Left ventricle myocardium inferior (tissue), 1 donor: Measurements from ENCODE around the gene EIF6. TPM values are rescaled to one million over a fixed set of nuclear protein-coding genes. Genes with fewer than 3 reads are reported as not detected.
"Not testable (repeated sequence)": the region's sequence is repeated elsewhere in the genome, so short reads cannot be mapped to it uniquely, and the experiment has no call there.

Source experiments
- DNase-seq: peaks from one replicate; pipeline ENCODE4 v3.0.0-alpha.2; 2020
- H3K27ac ChIP-seq: fragments of 200-600 bp; replicated peaks from 2 replicates; pipeline ENCODE4 v1.8.0; 2021
- H3K27me3 ChIP-seq: fragments of 200-600 bp; 2 replicates; pipeline ENCODE4 v1.8.0; 2021; ENCODE audit warnings: low read depth
- H3K36me3 ChIP-seq: fragments of 200-600 bp; 2 replicates; pipeline ENCODE4 v1.8.0; 2021
- H3K4me1 ChIP-seq: fragments of 200-600 bp; 2 replicates; pipeline ENCODE4 v1.8.0; 2021
- H3K4me3 ChIP-seq: fragments of 200-600 bp; 2 replicates; pipeline ENCODE4 v1.8.0; 2021; ENCODE audit warnings: mild to moderate bottlenecking, moderate library complexity
- H3K9me3 ChIP-seq: fragments of 200-600 bp; replicated peaks from 2 replicates; pipeline ENCODE4 v1.8.0; 2021
- intact Hi-C: fragments of 100-400 bp; cut with micrococcal nuclease; formaldehyde crosslinking; loops from one replicate; pipeline ENCODE4 v1.11.0; 2022
- total RNA-seq: library from RNA; stranded (reverse); fragmentation: NEBNext Ultra II Directional; extraction: Animal tissue kit (Norgen Biotek cat#: 25700); gene quantifications from one replicate; pipeline ENCODE4 v1.2.1, GENCODE V29; 2021
- TF ChIP-seq, protein P1 (sequence below): fragments of 200-600 bp; IDR thresholded peaks from 2 replicates; pipeline ENCODE4 v1.8.0; 2021; ENCODE audit warnings: antibody characterized with exemption, mild to moderate bottlenecking, borderline replicate concordance
- donor health status: DM: no; HTN: yes; CAD: no; lungs with severe emphysema.

Gene EIF6
- total RNA-seq, 1 donor from 2014 or later = 37.4 TPM

- intact Hi-C loops = no loop called here
- TF ChIP-seq, protein P1, sequence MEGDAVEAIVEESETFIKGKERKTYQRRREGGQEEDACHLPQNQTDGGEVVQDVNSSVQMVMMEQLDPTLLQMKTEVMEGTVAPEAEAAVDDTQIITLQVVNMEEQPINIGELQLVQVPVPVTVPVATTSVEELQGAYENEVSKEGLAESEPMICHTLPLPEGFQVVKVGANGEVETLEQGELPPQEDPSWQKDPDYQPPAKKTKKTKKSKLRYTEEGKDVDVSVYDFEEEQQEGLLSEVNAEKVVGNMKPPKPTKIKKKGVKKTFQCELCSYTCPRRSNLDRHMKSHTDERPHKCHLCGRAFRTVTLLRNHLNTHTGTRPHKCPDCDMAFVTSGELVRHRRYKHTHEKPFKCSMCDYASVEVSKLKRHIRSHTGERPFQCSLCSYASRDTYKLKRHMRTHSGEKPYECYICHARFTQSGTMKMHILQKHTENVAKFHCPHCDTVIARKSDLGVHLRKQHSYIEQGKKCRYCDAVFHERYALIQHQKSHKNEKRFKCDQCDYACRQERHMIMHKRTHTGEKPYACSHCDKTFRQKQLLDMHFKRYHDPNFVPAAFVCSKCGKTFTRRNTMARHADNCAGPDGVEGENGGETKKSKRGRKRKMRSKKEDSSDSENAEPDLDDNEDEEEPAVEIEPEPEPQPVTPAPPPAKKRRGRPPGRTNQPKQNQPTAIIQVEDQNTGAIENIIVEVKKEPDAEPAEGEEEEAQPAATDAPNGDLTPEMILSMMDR = no peak
- DNase-seq = no peak
These were observed 31.6 kb downstream of the EIF6 start for GRCh38 chr20:35253010-35253409.

GRCh38 chr20:35252598-35252997 lies 32.0 kb downstream of the EIF6 start:
- H3K4me3 ChIP-seq, H3K36me3 ChIP-seq, H3K9me3 ChIP-seq, intact Hi-C loops, H3K4me1 ChIP-seq, H3K27ac ChIP-seq, DNase-seq, H3K27me3 ChIP-seq: not testable (repeated sequence)

More at GRCh38 chr20:35253010-35253409, 31.6 kb downstream of the EIF6 start:
- H3K36me3 ChIP-seq = no peaks in the 10 kb centered on the region
- H3K4me3 ChIP-seq = no peak overlapping the region
- no peaks in the 10 kb centered on the region for H3K9me3 ChIP-seq
- H3K27me3 ChIP-seq = no peaks in the 10 kb centered on the region
- peaks cover 14% of the 10 kb centered on the region for H3K4me1 ChIP-seq
- no peak overlapping the region for H3K27ac ChIP-seq

GRCh38 chr20:35252037-35252461 lies 32.5 kb downstream of the EIF6 start:
- Histone ChIP-seq H3K9me3 (no peaks in the 10 kb centered on the region), H3K4me1 (peaks cover 4% of the 10 kb centered on the region), H3K4me3 (no peak overlapping the region), H3K27me3 (no peaks in the 10 kb centered on the region), H3K36me3 (no peaks in the 10 kb centered on the region), H3K27ac (no peak overlapping the region)
- intact Hi-C loops = no loop called here
- TF ChIP-seq, protein P1 = no peak
- no peak for DNase-seq

- no peaks in the 10 kb centered on the region for H3K9me3 ChIP-seq
- H3K27me3 ChIP-seq = no peaks in the 10 kb centered on the region
- H3K27ac ChIP-seq = no peak overlapping the region
- intact Hi-C loops = no loop called here
- no peaks in the 10 kb centered on the region for H3K4me1 ChIP-seq
- H3K4me3 ChIP-seq = no peak overlapping the region
- H3K36me3 ChIP-seq = no peaks in the 10 kb centered on the region
- no peak for DNase-seq
- TF ChIP-seq, protein P1 = no peak
These were observed 33.0 kb downstream of the EIF6 start for GRCh38 chr20:35251613-35251940.

DNA sequence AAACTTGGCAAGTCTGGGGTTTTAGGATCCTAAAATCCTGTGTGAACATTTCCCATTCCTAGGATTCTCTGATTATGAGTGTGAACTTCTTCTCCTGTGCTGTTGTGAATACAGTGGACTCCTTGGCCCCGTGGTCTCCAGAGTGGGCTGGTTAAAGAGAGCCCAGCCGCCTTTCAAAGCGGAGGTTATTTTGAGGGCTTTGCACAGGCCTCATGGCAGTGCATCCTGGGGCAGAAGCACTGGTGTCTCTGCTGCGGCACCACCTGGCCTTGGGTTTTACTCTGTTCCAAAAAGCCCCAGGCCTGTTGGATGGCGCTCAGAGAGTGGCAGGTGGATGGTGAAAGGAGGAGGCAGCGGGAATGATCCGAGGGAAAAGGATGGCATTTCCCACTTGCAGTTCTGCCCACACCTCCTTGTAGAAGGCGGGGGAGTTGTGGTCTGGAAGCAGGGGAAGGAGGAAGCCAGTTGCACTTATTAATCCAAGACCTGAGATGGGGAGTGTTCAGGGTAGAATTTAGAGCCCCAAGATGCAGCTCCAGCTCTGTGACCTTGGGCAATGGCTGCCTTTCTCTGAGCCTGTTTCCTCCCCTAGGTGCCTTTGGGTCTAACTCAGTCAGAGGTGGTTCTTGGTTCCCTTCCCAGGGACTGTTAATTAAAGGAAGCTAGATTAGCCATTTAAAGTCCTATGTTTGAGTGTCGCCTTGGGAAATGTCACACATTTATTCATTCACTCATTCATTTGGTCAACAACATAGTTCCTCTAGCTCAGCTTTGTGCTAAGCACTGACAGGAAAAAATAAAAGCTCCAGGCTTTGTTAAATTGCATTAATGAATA lies 35.7 kb downstream of the EIF6 start:
- DNase-seq = no peak
- H3K36me3 ChIP-seq = no peaks in the 10 kb centered on the region
- TF ChIP-seq, protein P1 = no peak
- no peaks in the 10 kb centered on the region for H3K27me3 ChIP-seq
- intact Hi-C loops = no loop called here
- H3K27ac ChIP-seq = no peak overlapping the region
- H3K4me1 ChIP-seq = no peaks in the 10 kb centered on the region
- H3K9me3 ChIP-seq = no peaks in the 10 kb centered on the region
- H3K4me3 ChIP-seq = no peak overlapping the region

GRCh38 chr20:35246723-35247122 lies 37.8 kb downstream of the EIF6 start:
- TF ChIP-seq, protein P1 = no peak

More at GRCh38 chr20:35246723-35247122, 37.8 kb downstream of the EIF6 start:
- Histone ChIP-seq H3K4me1 (no peaks in the 10 kb centered on the region), H3K27me3 (no peaks in the 10 kb centered on the region), H3K9me3 (no peaks in the 10 kb centered on the region), H3K27ac (no peak overlapping the region), H3K36me3 (no peaks in the 10 kb centered on the region), H3K4me3 (no peak overlapping the region)
- DNase-seq = no peak
- intact Hi-C loops = no loop called here
